Measurements from ENCODE around the gene LRRK1.

The LRRK1 gene

DNA sequence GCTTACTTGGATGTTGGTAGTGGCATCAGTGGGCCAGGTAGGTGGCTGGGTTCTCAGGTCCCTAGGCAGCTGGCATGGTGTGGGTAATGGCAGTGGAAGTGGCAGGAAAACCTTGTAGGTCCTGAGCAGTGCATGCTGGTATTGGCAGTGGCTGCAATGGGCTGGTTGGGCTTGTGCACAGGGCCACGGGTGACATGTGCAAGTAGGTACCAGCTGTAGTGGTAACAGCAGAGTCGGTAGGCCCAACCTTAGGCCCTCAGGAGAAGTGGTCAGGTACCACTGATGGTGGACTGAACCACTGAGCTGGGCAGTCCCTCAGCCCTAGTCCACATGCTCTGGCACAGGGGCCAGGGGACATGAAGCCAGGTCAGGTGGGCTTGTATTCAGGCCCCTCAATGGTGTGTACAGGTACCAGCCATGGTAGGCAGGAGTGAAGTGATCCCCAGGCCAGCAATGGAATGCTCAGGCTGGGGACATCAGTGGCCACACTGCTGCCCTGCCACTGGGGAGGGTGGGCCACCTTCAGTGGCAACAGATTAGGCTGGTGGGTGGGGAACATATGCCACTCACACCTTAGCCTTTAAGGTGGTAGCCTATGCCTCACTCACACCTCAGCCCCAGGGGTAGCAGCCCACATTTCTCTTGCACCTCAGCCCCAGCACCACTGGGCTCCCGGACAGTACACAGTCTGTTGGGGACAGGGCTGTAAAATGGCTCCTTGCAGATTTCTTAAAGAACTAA is 118.1 kb downstream of the LRRK1 start:
- DNase-seq = no peak

DNA sequence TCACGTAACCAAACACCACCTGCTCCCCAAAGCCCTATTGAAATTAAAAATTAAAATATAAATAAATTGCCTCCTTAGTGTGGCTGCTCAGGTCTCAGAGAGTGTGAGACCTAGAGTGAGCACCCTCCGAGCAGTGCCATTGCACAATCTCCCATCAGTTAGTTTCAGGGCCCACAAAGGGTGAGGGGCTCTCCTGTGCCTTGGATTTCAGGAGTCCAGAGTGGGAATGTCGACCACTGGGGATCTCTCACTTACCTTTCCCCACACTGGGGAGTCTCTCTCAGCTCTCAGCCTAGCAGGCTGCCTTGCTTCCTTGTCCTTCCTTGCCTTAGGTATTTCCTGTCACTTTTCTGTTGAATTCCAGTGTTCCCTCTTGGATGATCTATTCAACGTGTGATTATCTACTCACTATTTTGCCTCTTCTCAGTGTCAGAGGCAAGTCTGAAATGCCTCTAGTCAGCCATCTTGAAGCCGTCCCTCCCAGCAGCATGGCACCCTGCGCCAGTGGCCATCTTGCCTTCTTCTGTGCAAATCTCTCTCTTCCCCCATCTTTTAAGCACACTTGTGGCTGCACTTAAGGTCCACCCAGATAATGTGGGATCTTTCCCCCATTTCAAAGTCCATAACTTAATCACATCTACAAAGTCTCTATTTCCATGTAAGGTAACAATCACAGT is 119.3 kb downstream of the LRRK1 start:
- no peak for DNase-seq

DNA sequence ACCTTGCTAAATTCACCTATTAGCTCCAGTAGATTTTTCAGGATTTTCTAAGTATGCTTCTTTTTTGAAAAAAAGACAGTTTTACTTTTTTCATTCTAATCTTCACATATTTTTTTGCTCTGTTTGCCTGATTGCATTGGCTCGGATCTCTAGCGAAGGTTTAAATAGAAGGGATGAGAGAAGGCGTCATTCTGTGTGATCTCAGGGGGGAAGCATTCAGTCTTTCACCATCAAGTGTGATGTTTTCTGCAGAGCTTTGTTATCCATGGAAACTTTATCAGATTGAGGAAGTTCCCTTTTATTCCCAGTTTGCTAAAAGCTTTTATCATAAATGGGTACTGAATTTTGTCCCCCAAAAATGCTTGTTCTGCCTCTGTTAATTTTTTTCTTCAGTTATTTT is 120.3 kb downstream of the LRRK1 start:
- no peak for DNase-seq

DNA sequence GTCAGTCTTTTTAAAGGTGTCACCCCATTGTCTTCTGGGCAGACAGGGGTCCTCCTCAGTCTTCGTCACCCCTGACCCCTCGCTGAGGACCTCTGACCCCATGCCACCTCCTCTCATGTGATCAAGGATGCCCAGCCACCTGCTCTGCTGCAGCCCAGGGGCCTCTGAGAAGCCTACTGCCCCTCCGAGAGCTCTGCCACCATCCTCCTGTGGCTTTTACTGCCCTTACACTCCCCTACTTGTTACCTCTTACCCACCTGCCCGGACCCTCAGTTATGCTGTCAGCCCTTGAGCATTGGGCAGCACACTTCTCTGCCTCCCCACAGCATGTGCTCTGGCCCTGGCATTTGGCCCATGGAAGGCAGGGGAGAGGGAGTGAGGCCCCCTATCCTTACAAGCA is 123.2 kb downstream of the LRRK1 start:
- DNase-seq = no peak

DNA sequence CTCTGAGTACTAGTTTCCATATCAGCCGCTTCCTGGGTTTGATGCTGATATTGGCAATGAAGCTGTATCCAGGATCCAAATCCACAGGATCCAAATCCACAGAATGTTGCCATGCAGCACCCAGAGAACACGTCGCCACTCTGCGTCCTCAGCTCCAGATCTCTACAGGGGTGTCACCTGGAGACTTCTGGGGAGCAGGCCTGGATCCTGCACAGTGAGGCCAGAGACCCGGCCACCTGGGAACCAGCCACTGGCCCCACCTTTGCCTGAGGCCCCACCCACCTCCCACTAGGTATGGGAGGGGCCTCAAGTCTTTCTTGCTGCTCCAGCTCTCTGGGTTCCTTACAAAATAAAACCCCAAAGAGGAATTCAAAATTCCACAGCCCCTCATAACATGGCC is 123.9 kb downstream of the LRRK1 start:
- no peak for DNase-seq

DNA sequence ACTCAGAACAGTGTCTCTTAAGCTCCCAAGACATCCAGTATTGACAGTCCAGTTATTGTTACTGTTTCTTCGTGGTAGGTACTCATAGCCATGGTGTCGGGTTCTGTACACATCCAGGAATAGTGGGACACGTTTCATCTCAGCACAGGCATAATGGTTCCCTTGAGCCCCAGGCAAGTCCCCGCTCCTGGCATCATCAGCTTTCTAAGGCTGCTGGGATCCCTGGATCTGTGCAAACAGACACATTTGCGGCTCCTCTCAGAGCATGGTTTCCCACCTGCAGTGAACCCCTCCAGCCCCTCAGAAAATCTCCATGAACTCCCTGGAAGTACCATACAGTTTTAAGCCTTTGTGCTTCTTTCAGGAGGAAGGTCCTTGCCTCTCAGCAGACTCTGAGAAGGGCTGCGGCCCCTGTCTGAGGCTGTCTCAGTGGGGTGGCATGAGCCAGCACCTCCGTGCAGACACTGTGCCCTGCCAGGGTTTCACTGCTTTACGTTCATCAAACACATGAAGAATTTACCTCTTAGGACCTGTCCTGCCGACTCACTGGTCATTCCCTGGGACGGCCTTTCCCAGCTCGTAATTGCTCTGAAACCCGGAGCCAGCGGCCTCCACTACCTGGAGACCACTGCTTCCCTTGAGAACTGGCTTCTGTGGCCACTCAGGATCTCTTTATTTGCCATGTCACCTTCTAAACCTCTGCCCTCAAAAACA is 124.9 kb downstream of the LRRK1 start:
- DNase-seq = no peak

DNA sequence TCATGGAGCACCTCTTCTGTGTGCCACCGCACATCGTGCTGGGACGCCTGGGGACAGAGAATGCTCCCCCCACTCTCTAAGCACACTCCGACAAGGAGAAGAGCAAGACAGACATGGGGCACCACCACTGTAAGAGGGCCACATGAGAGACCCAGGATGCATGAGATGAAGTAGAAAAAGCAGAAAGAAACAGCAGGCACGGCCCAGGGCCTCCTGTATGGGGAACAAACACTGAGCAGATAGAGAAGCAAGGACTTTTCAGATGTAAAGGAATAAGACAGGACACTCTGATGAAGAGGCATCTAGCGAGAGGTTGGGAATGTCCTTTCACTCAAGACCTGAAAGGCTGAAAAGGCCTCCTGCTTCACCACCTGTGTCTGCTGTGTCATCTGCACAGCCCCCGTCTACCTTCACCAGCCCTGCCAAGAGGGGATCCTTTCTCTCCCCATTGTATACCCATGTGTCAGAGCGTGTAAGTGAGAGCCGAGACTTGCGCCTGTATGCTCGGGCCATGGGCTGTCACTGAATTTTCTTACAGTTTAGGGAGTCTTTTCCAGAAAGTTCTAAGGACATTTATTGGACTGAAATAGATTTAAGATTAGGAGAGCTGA is 125.6 kb downstream of the LRRK1 start:
- DNase-seq = no peak

DNA sequence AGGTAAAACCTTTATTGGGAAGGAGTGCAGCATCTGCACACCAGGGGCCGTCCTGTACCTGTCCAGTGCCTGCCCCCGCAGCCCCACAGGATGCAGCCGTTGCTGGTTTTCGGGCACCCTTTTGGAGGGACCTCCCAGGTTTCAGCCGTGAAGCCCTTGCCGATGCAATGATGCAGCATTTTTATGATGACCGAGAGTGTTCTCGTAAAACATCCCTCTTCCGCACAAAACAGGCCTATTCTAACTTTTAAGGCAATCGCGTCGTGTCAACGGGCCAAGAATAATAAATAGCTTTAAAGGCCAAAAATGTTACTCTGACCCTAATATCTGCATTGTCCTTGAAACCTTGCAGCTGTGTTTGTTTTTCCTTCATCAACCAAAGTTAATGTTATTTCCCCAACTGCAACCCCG is 126.1 kb downstream of the LRRK1 start:
- no peak for DNase-seq

DNA sequence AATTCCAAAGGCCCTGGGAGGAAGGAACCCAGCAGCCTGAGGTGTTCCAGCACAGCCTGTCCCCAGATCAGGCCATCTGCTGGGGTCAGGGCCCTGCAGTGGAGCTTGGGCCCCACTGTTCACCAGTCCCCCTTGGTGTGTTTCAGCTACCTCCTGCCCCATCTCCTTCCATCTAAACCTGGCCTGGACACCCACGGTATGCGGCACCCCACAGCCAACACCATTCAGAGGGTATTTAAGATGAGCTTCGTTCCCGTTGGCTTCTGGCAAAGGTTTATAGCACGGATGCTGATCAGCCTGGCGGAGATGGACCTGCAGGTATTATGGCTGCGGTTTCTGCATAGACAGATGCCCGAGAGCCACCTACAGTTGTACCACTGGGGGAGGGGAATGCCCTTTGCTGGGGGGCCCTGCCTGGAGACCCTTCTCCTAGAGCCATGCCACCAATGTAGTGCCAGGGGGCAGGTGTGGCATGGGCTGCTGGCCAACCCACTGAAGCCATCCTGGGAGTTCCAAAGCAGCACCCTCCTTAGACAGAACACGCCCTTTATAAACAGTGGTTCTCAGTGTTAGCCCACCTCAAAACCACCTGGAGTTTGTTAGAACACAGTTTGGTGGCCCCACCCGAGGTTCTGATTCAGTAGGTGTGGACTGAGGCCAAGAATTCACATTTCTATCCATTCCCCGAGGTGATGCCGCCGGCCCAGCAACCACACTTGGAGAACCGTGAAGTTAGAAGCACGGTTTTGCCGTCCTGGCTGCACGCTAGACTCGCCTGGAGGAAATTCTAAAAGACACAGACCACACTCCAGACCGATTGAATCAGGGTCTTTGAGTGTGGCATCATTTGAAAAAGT is 126.9 kb downstream of the LRRK1 start:
- DNase-seq = no peak

DNA sequence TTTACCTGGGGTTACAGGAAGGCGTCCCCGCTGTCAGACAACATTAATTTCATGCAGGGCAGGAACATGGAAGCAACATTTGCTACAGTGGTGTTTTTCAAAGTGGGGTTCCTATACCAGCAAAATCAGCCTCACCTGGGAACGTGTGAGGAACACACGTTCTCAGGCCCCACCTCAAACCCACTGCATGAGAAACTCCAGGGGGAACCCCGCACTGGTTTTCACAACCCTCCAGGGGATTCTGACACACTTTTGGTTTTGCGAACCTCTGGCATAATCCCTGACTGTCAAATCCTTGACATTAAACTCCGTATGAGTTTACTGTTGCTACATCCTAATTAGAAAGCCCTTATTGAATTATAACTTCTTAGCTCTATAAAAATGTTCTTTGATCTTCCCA is 127.7 kb downstream of the LRRK1 start:
- no peak for DNase-seq

DNA sequence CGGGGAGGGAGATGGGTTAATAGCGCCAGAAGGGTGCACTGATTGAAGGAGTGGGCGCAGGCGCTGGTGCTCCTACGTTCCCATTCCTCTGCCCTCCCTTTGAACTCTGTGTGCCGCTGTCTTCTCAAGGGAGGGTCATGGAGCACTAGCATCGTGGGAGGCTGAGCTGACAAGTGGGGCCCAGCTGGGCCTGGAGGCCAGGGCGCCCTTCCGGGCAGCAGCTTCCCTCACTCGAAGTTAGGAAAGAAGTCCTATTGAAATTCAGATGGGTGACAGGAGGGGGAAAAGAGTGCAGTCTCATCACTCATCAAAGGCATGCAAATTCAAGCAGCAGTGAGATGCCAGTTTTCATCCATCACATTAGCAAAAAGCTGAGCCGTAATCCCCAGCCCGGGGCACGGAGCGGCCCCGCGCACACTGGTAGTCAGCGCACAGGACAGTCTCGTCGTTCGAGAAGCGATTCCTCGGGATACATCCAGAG is 128.2 kb downstream of the LRRK1 start:
- DNase-seq = no peak

DNA sequence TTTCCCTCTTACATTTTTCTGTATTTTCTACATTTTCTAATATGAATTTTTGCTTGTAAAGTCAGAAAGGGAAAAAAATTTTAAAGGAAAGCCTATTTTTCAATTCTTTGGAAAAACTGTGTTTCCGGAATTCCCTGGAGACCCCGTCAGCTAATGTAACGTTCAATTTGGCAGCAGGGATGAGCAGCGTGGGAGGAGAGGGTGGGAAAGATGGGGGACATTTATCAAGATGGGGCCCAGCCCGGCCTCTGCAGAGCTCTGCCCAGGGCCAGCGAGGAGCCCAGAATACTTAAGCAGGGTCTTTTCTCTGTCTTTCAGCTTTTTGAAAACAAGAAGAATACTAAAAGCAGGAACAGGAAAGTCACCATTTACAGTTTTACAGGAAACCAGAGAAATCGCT is 129.0 kb downstream of the LRRK1 start:
- DNase-seq = no peak

DNA sequence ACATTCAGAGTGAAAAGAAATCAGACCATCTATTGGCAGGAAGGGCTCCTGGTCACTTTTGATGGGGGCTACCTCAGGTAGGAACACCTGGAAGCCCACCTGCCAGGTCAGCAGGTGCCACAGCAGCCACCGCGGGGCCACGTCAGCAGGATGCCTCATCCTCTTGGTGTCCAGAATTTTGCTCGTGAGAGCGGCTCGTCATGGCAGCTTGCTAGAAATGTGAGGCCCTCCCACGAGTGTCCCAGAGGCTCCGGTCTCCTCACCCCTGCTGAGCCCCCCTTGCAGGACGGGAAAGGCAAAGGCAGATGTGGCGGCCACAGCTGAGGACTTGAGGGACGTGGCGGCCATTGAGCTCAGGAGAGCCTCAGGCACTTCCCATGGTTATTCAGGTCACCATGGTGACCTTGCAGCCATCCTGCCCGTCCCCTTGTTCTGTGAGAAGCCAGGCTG is 129.4 kb downstream of the LRRK1 start:
- DNase-seq = no peak

DNA sequence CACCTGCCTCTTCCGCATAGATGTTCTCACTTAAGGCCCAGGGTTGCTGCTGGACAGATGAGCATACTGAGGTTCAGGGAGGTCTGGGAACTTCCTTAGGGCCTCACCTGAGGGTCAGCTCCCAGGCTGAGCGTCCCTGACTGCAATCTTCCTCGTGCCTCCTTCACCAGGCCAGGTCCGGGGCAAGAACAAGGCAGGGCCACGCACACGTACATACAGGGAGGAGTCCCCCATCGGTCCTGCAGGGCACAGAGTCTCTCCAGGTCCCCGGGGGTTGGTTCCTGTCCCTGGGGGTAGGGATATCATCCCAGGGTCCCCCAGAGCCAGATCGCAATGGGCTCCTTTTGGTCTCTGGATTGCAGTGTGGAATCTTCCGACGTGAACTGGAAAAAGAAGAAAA is 130.1 kb downstream of the LRRK1 start:
- no peak for DNase-seq

DNA sequence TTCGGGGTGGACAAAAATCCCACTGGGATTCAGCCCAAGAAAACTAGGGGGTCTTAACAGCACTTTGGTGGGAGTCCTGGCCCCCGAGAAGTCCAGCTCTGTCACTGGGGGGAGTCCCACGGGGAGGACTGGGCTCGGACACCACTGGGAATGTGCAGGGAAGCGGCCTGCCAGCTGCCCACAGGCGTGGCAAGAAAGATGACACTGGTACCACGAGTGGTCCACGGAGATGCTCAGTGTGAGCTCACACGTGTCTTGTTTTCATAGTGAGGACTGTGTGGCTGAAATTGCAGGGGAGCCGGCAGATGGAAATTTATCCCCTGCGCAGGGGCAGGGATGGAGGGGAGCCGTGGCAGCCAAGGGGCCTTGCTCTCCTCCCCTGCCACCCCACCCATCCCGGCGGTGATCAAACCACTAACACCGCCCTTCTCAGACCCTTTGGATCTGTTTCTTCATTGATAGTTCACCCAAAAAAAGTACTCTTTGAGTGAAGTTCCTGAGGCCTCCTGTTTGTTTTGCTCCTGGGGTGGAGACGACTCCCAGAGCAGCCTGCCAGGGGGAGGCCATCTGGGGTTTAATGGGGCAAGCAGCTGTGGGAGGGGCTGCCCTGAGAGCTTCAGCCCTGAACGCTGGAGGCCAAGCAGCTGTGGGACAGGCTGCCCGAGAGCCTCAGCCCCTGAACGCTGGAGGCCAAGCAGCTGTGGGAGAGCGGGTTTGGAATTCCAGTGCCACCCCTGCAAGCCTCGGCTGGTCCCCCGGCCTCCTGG is 130.9 kb downstream of the LRRK1 start:
- no peak for DNase-seq

DNA sequence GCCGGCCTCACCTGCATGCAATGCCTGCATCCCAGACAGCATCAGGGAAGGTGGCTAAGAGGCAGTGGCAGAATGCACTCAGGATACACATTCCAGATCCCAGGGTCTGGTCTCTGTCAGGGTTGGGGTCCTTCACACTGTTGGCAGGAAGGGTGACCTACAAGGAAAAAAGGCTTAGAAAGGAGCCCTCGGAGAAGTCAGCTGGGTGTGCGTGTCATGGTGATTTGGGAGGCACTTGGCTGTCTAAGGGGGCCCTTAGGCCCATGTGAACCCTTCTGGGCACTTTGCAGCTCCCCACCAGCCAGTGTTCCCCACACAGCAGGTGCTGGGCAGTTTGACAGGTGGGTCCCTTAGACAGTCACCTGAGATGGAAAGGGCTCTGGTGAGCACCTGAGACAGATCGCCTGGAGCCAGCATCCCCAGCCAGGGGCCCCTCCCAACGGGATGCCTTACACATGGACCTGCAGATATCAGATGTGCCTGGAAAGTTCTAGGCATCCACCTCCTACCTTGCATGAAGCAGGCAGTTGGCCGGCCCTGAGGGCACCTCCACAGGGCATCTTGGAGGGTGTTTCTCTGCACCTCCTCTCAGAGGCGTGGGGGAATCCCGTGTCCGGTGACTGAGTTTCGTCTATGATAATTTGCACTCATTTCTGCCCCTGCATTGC is 131.6 kb downstream of the LRRK1 start:
- no peak for DNase-seq

DNA sequence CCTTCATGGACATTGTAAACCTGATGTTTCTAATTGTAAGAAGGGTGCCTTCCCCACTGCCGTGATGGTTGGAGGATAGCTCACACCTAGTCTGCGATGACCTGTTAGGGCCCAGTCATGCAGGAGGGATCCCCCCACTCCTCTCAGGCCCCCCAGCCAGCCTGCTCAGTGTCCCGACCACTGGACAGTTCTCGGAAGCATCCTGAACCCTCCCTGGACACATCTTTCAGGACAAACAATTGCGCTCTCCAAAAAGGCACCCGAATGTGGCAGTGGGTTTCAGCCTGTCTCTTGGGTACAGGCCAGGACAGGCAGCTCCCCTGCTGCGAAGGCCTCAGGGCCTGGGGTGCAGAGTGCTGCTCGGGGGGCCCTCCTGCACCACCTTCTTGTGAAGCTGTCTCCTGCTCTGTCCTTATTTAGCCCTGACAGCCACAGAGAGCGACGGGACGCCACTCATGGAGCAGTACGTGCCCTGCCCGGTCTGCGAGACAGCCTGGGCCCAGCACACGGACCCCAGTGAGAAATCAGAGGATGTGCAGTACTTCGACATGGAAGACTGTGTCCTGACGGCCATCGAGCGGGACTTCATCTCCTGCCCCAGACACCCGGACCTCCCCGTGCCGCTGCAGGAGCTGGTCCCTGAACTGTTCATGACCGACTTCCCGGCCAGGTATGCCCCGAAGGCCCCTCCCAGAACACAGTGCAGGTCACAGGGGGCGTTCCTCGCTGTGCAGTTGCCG is 132.3 kb downstream of the LRRK1 start:
- no peak for DNase-seq

DNA sequence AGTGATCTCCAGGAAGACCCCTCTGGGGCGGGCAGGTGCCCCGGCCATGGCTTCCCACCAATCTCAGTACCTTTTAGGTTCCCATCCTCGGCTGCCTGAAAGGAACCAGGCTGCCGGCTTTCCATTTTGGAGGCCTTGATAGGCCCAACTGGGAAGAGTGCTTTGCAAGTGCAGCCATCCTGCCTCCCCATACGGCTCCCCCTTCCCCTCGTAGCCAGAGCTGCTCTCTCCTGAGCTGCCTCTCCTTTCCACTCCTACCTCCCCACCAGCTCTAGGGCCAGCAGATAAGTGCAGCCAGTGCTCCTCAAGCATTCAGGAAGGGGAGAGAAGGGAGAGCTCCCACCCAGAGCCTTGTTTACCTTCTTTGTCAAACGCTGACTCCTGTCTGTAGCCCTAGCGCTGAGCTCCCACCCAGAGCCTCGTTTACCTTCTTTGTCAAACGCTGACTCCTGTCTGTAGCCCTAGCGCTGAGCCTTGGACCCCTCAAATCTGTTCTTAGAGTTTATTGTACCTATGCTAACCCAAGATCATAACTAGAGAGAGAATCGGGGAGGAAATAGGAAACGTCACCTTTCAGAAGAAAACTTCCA is 133.0 kb downstream of the LRRK1 start:
- no peak for DNase-seq

Measured in amygdala (tissue), 56 donors.